IPS DF 6.9 (cell line): ENCODE measurements around the gene RNF145.

ENCODE experiments used
- DNase-seq: peaks from one replicate; pipeline ENCODE4 v3.0.0-alpha.2; 2013; ENCODE audit warnings: low read depth, low spot score
- H3K27ac ChIP-seq: one replicate; pipeline ENCODE4 v1.5.1; 2013; ENCODE audit warnings: low read length, control low read depth
- H3K27me3 ChIP-seq: 2 replicates; pipeline ENCODE4 v1.6.1; 2013; ENCODE audit warnings: mild to moderate bottlenecking, low read length; ENCODE audit not compliant: control insufficient read depth, insufficient read depth
- H3K36me3 ChIP-seq: 2 replicates; pipeline ENCODE4 v1.6.1; 2013; ENCODE audit warnings: low read length; ENCODE audit not compliant: control insufficient read depth, insufficient read depth
- H3K4me1 ChIP-seq: 2 replicates; pipeline ENCODE4 v1.6.1; 2013; ENCODE audit warnings: low read length; ENCODE audit not compliant: control insufficient read depth, insufficient read depth
- H3K4me3 ChIP-seq: 2 replicates; pipeline ENCODE4 v1.5.1; 2013; ENCODE audit warnings: mild to moderate bottlenecking, low read length
- H3K9me3 ChIP-seq: 2 replicates; pipeline ENCODE4 v1.6.1; 2013; ENCODE audit warnings: low read length, inconsistent platforms; ENCODE audit not compliant: control insufficient read depth, insufficient read depth
- WGBS: extraction: QIAGEN DNeasy Blood & Tissue Kit; methylation state at CpG from one replicate; pipeline ENCODE4 v1.1.7; 2013; ENCODE audit warnings: mixed read lengths, missing lambda C conversion rate; ENCODE audit not compliant: insufficient read length, insufficient coverage; 5-methylcytosine and 5-hydroxymethylcytosine counted together

RNF145 gene

DNA sequence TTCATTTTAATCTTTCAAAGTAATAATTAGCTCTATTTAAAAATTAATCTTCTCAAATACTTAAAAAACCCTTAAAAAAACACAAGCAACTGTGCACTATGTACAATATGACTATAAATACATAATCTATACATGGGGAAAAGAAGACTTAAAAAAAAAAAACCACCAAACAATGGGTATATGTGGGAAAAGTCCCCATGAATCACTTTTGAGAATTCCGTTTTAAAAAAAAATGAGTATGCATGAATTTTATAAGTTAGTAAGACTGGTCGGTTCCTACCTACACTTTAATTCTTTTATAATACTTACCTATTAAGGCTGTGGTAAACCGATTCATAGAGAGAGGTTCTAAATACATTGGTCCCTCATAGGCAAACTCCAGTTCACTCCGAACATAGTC, 27.7 kb downstream of the RNF145 start:
- H3K27me3 ChIP-seq: no peaks in the 10 kb centered on the region
- no peak overlapping the region for H3K4me3 ChIP-seq
- DNase-seq: no peak
- no peaks in the 10 kb centered on the region for H3K36me3 ChIP-seq
- H3K4me1 ChIP-seq: no peaks in the 10 kb centered on the region
- H3K9me3 ChIP-seq: no peaks in the 10 kb centered on the region
- no CpG with 5 or more reads among the region's 4 CpGs for WGBS
- no peak overlapping the region for H3K27ac ChIP-seq

DNA sequence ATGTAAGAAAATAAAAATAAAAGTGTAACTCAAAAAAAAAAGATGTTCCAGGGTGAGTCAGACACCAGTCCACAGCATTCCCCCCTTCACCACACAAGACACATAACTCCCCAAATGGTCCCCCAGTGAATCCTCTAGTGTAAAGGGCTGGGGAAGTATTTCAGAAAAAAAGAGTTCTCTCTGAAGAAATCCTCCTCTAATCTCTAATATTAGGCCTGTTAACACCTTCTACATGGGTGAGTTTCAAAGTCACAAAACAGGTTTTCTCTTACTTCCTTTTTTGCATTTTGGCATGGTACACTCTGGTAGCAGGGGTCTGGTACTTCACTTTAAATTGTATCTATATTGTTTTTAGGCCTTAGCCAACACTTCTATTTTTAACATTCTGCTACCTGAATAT, 28.2 kb downstream of the RNF145 start:
- Histone ChIP-seq H3K27me3 (no peaks in the 10 kb centered on the region), H3K36me3 (no peaks in the 10 kb centered on the region), H3K27ac (no peak overlapping the region), H3K9me3 (no peaks in the 10 kb centered on the region), H3K4me1 (no peaks in the 10 kb centered on the region), H3K4me3 (no peak overlapping the region)
- no peak for DNase-seq

DNA sequence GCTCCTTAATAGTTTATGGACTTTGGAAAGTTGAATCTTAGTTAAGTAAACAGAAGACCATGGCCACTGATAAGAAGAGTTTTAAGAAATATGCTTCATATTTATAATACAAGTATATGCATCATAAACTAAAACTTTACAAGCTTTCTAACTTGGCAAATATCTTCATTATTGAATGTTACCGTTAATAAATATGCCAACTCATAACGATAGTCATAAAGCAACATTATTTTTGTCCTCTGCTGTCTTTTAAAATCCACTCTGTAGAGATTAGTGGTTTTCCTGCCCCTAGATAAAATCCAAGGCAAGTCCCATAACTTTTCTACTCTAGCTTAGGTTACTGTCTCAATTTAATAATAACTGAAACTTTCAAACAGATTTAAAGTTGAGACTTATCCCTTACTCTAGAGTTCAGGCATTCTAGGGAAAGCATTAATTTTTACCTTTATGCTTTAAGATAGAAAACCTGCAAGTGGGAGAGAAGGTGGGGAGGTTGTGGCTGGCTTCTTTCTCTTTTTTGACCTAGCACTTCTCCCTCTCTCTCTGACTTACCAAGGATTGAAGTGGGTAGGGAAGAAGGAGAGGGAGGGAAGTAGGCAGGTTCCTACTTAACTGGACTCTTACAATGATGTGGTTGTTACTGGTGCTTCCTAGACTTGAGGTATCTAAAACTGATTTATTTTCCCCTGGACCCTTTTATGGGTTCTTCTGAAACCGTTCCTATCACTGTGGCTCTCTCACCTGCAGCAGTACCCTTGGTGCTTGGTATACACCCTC, 29.6 kb downstream of the RNF145 start:
- Histone ChIP-seq H3K4me1 (no peaks in the 10 kb centered on the region), H3K27me3 (no peaks in the 10 kb centered on the region), H3K4me3 (no peak overlapping the region), H3K27ac (no peak overlapping the region), H3K9me3 (no peaks in the 10 kb centered on the region), H3K36me3 (no peaks in the 10 kb centered on the region)
- DNase-seq: no peak
- no CpG with 5 or more reads among the region's 3 CpGs for WGBS

DNA sequence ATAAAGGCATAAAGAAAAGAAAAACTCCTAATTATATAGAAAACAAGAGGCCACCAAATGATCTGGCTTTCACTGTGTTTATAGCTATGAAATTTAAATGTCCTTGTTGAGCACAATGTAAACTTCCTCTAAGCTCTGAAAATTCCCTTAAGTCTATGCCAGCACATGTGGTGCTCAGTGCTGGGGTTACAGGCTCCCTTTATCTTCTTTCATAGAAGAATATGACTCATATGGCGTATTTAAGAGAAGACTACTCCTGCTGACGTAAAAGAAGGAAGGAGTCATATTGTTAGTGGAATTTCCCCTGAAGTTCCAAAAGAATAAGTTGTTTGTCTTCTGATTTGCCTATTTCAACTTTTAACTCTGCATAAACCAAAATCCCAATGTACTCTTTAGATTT, 30.4 kb downstream of the RNF145 start:
- Histone ChIP-seq H3K4me1 (no peaks in the 10 kb centered on the region), H3K27me3 (no peaks in the 10 kb centered on the region), H3K9me3 (no peaks in the 10 kb centered on the region), H3K27ac (no peak overlapping the region), H3K36me3 (no peaks in the 10 kb centered on the region), H3K4me3 (no peak overlapping the region)
- no CpG with 5 or more reads among the region's 2 CpGs for WGBS
- DNase-seq: no peak

DNA sequence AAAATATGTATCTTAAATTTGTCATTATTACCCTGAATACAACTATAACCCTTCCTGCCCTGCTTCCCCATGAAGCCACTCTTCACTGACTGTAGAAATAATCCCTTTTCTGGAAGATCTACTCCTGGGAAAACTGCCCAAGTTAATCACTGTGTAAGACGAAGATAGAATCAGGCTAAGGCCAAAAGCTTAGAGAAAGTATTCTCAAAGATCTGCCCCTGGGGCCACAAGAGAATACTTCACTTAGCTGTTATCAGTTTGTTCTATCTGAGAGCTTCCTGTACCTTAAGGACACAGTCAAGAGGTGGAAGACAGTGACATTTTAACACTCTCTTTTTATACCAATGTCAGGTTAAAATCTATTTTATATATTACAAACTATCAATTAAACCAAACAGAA, 33.8 kb downstream of the RNF145 start:
- Histone ChIP-seq H3K36me3 (no peaks in the 10 kb centered on the region; the same call in 1 of the 2 replicates), H3K9me3 (no peaks in the 10 kb centered on the region), H3K4me3 (no peak overlapping the region), H3K27me3 (no peaks in the 10 kb centered on the region), H3K27ac (no peak overlapping the region), H3K4me1 (no peaks in the 10 kb centered on the region)
- WGBS: no CpG with 5 or more reads among the region's 1 CpG
- no peak for DNase-seq

DNA sequence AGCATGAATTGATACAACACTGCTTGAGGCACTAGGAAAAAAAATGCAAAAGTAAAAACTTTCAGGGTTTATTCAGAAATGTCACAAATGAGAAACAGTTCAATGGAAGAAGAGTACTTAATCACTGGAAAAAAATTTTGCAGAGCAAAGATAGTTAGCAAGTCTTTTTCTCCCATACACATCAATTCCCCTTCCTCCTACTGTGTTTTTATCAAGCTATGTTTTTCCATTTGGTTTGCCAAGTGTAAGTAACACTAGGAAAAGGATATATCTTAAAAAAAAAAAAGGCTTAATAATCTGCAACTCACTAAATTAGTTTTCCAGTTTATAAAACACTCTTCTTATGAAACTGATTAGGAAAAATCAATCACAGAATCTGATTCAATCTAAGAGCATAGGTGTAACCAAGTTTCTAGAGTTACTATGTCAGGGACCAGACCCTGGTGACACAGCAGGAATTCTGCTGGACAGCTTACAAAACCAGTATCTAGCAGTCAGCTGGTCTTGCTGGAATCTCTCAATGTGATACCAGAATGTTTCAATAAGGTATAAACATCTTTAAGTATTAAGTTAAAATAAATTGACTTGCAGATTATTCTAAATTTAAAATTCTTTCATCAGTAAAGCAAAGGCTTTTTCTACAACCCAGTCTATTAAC, 34.7 kb downstream of the RNF145 start:
- Histone ChIP-seq H3K36me3 (no peaks in the 10 kb centered on the region; the same call in 1 of the 2 replicates), H3K27ac (no peak overlapping the region), H3K9me3 (no peaks in the 10 kb centered on the region), H3K27me3 (no peaks in the 10 kb centered on the region), H3K4me3 (no peak overlapping the region), H3K4me1 (no peaks in the 10 kb centered on the region)
- DNase-seq: no peak

DNA sequence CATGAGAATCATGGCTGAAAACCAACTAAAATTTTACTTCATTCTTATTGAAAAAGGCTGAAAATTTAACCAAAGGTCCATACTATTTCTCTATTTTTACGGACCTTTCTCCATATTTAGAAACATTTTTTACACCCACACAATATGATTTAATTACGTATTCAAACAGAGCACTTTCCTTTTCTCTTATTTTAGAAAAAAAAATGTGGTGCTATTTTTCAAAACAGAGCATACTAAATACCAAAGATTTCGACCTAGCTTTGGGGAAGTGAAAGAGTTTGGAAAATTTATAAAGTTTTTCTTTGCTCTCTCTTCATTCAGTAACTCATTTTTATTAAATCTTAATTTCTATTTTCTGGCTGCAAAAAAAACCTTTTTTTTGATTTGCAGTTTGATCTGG, 38.1 kb downstream of the RNF145 start:
- no peaks in the 10 kb centered on the region; the same call in 1 of the 2 replicates for H3K36me3 ChIP-seq

DNA sequence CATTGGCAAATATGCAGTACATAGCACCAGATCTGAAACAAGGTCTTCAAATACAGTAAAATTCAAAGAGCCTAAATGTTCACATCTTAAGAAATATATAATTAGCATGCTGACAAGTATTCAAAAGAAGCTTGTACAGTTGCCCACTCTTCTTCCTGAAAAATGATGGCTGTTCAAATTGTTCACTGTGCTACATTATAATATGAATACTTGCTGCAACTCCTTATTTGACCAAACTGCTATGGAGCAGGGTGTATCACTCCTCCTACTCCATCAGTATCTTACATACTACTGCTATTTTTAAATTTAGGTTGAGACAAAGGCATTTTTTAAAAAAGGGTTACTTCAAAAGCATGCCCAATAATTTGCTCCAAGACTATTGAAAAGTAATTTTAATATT, 39.3 kb downstream of the RNF145 start:
- H3K27me3 ChIP-seq: no peaks in the 10 kb centered on the region
- H3K36me3 ChIP-seq: no peaks in the 10 kb centered on the region; the same call in 1 of the 2 replicates
- H3K4me1 ChIP-seq: no peaks in the 10 kb centered on the region
- H3K9me3 ChIP-seq: no peaks in the 10 kb centered on the region
- no peak overlapping the region for H3K27ac ChIP-seq
- DNase-seq: no peak
- no peak overlapping the region for H3K4me3 ChIP-seq

More for the DNA sequence above, 38.1 kb downstream of the RNF145 start:
- WGBS: 100% methylated on average over 2 of the region's 3 CpGs
- Histone ChIP-seq H3K9me3 (no peaks in the 10 kb centered on the region), H3K4me3 (no peak overlapping the region), H3K27me3 (no peaks in the 10 kb centered on the region), H3K4me1 (no peaks in the 10 kb centered on the region), H3K27ac (no peak overlapping the region)
- no peak for DNase-seq

DNA sequence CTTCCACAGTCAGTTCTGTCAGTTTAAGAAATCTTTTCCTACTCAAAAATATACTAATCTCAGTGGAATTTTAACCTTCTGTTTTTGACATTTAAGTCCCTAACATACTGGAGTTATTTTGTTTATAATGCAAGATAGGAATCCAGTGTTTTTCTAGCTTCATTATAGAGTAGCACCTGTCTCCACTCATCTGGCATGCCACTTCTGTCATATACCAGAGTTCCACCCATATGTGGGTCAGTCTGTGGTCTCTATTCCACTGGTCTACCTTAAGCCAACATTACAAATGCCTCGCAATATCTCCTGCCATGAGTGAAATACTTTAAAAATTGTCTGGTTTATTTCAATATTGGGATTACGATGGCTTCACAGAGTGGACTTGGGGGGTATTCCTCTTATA, 42.9 kb downstream of the RNF145 start:
- H3K4me1 ChIP-seq: no peaks in the 10 kb centered on the region
- no peaks in the 10 kb centered on the region for H3K27me3 ChIP-seq
- H3K4me3 ChIP-seq: no peak overlapping the region
- H3K9me3 ChIP-seq: no peaks in the 10 kb centered on the region
- no peak for DNase-seq
- H3K36me3 ChIP-seq: no peaks in the 10 kb centered on the region; the same call in 1 of the 2 replicates
- no peak overlapping the region for H3K27ac ChIP-seq
- no CpG with 5 or more reads among the region's 2 CpGs for WGBS

DNA sequence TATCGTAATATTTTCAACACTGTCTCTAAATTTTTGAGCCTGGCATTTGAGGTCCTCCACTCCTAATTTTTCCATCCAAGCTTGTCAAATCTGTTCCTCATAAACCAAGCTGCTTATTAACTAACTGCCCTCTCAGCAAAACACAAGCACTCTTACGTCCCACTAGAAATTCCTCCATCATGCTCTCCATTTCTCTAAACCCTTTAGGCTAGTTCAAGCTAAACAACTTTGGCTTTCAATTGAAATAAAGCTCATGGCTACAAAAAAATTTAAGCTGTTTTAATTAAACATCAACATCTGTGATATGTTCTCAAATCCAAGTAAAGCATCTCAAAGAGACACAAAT, 45.7 kb downstream of the RNF145 start:
- H3K4me3 ChIP-seq: no peak overlapping the region
- H3K4me1 ChIP-seq: no peaks in the 10 kb centered on the region
- H3K36me3 ChIP-seq: no peaks in the 10 kb centered on the region; the same call in 1 of the 2 replicates
- no peak for DNase-seq
- no CpG with 5 or more reads among the region's 2 CpGs for WGBS
- H3K27me3 ChIP-seq: no peaks in the 10 kb centered on the region
- no peak overlapping the region for H3K27ac ChIP-seq
- no peaks in the 10 kb centered on the region for H3K9me3 ChIP-seq
